Amygdala (tissue), 56 donors: Measurements from ENCODE around the gene UCN.
"Not testable (repeated sequence)": the region's sequence is repeated elsewhere in the genome, so short reads cannot be mapped to it uniquely, and the experiment has no call there.

Experiments used
- DNase-seq, 56 donors: peaks; one replicate each; lab custom pipeline; 2025; lab: John Stamatoyannopoulos, UW

UCN gene

DNA sequence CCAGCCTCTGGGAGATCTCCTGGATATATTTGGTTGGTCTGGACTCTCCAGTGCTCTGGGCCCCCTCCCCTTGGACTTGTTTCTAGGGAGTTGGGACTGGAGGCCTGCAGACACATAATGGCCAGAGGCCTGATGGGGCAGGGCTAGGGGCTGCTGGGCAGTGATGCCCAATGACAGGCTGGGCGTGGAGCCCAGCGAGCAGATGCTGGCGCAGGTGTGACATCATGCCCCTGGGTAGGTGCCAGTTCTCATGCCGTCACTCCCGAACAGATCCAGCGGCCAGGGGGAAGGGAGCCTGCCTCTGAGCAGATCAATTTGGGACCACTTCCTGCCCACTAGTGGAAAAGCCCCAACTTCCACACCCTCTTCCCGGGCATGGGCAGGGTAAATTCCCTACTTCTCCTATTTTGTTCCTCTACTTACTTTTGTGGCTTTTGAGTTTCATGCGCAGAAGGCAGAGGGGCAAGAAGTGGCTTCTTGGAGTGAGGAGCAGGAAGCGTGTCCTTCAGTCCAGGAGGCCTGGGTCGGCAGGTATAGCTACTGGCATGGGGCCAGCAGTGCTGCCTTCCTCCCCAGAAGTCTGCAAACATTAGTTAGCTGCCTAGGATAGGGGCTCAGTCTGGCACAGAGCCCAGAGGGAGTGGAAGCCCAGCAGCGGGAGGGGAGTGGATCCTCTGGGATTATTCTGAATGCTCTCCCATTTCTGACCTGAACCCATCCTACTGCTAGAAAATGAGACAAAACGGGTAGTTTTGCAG lies 8.6 kb upstream of the UCN start:
- DNase-seq: peak in 41 of 56 donors; percentile 6 to 76 (median 40)

DNA sequence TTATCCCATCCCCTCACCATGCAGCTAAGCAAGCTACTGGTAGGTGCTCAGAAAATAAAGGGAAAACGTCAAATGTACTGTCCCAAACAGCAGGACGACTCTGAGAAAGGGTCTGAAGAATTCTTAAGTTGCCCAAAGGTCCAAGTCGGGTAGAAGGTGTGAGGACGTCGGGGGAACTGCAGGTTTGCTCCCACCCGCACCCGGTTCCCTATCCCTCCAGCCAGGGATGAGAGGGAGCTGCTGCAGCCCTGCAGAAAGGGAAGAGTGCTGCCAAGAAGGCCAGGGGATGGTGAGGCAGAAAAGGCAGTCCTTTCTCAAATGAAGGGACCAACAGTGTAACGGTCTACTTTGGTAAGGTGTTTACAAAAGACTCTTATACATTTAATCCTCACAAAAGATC lies 6.9 kb upstream of the UCN start:
- no peak for DNase-seq

DNA sequence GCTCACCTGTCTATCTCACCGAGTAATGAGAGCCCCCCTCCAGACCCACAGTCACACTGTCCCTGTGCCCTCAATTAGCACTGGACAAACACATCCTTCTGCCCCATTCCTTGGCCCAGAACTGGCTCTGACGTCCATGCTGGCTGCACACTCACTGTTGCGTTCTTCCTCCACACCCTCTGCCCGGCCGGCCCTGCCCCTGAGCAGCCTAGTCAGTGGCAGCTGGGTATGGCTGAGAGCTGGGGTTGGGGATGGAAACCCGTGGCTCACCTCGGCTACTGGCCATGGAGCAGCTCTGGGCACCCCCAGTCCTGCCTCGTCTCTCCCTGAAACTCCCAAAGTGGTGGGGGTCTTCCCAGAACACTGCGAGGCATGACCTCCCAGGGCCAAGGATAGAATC lies 6.5 kb upstream of the UCN start:
- DNase-seq: no peak

DNA sequence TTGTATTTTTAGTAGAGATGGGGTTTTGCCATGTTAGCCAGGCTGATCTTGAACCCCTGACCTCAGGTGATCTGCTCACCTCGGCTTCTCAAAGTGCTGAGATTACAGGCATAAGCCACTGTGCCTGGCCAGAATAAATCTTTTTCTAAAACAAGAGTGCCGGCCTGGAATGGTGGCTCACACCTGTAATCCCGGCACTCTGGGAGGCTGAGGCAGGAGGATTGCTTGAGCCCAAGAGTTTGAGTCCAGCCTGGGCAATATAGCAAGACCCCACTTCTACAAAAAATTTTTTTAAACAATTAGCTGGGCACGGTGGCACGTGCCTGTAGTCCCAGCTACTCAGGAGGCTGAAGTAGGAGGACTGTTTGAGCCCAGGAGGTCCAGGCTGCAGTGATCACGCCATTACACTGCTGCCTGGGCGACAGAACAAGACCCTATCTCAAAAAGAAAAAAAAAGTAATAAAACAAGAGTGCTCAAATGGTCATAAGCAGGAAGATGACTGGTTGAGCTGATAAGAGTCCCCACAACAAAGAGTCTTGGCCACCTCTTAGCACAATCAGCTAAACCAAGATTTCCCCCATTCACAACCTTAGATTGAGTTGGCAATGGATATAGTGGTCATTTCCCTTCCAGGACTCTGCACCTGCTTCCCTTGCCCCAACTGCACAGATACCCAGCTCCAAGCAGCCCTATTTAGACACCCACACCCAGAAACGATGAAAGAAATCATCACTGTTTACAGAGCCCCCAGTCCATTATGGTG lies 5.8 kb upstream of the UCN start:
- DNase-seq: no peak

DNA sequence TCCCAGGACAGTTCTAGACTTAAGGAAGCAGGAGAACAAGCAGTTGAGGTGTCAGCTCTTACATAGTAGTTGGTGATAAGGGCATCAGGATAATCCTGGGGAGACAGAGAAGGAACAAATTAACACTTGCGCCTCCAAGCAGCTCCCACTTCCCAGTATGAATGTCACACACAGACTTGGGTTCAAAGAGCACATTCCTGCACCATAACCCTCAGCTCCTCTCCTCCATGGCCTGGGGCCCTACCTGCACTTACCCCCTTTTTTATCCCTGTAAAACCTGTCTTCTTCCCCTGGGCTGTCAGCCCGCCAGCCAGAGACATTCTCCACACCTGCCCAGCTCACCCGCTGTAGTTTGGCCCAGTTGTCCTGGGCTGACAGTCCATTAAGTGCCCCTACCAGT lies 3.9 kb upstream of the UCN start:
- no peak for DNase-seq

DNA sequence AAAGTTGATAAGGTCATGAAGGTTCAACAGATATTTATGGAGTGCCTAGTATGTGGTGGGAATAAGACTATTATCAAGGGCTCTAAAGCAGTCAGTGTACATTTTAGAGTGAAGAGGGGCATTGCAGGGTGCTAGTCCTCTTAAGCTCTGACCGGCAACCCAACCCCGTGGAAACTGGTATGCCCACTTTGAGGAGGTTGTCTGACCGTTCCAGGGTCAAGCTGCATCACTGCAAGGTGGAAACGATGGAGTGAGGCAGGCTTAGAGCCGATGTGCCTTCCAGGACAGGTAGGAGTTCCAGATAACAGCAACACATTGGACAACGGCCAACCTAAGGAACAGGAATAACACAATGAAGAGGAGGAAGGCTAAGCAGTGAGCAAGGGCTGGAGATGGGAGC lies 1.4 kb upstream of the UCN start:
- no peak for DNase-seq

DNA sequence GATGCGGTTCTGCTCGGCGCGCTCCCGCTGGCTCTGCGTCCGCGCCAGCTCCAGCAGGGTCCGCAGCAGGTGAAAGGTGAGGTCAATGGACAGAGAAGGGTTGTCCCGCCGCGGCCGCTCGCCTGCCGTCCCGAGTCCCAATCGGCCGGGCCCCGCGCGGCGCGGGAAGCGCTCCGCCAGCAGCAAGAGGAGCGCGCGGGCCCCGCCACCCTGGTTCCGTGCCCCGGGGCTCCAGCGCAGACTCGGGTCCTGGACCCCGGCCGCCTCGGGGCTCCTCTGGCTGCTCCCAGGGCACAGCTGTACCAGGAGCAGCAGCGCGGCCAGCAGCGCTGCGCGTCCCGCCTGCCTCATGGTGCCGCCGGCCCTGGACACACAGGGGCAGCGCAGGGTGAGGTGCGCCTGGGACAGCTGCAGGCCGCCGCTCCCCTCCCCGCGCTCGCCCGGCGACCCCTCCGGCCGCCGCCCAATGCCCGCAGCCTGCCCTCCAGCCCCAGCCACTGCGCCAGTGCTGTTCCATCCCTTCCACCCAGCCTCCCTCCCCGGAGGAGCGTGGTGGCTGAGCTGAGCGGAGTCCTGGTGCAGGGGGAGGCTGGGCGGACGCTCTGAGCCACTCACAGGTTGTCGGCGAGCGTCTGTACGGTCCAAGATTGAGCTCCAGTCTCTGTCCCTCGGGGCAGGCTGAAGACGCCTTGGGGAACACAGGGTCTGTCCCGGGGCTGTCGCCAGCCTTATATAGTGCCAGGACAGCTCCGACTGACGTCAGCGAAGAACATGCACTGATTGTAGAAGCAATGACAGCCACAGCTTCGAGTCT lies 493 bp downstream of the UCN start:
- no peak for DNase-seq

DNA sequence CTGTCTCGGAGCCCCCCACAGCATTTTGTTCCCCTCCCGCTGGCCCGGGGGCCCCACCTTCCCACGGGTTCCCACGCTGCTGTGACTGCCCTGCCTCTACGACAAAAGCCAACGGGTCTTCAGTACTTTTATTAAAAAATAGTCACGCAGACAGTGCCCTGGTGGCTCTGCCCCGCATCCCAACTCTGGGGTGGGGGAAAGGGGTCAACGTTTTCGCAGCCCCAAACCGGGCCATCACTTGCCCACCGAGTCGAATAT lies 1.0 kb downstream of the UCN start:
- no peak for DNase-seq

DNA sequence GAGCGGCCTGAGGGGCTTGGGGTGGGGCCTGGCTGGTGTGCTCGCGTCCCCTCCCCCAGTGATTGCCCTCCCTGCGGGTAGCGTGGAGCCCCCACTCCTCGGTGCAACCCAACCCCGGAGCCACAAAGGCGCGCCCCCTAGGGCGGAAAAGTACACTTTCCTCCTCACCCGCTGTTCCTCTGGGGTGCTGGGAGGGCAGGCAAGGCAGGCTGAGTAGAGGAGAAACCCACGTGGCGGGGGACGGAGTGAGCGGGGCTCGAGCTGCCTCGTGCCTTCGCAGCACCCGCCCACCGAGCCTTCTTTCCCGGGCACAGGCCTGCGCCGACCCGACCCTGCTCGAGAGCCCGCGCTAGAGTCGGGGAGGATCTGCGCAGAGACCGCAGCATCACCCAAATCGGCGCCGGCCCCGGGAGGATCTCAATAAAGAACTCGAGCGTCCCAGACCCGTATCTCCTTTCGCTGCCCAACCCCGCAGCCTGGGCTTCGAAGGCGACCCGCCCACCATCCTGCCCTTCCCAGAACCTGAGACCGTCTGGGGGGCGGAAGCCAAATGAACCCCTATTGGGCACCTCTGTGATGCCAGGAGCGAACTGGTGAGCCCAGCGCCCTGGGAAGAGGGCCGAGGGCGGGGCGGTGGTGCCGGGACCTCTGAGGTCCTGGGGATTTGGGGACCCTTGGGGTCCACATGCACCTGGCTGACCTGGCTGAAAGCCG lies 1.5 kb downstream of the UCN start:
- DNase-seq: no peak

DNA sequence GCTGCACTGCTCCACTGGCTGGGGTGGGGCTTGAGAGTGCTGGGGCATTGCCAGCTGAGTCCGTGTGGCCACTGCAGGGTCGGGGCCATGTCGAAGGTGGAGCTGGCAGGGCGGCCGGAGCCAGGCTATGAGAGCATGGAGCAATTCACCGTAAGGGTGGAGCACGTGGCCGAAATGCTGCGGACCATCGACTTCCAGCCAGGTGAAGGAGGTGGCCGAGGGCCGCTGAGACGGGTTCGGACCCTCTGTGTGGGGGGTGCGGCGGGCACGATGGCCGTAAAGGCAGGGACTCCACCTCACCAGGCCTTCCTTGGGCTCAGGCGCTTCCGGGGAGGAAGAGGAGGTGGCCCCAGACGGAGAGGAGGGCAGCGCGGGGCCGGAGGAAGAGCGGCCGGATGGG lies 2.1 kb downstream of the UCN start:
- DNase-seq: no peak

DNA sequence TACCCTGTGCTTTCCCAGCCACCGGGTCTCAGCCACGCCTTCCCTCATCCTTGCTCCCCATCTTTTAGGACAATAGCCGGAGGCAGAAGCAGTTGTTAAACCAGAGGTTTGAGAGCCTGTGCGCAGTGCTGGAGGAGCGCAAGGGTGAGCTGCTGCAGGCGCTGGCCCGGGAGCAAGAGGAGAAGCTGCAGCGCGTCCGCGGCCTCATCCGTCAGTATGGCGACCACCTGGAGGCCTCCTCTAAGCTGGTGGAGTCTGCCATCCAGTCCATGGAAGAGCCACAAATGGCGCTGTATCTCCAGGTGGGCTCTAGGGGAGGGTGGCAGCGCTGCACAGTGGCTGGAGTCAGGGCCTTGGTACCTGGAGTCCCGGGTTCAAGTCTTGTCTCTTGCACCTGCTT lies 2.7 kb downstream of the UCN start:
- no peak for DNase-seq

DNA sequence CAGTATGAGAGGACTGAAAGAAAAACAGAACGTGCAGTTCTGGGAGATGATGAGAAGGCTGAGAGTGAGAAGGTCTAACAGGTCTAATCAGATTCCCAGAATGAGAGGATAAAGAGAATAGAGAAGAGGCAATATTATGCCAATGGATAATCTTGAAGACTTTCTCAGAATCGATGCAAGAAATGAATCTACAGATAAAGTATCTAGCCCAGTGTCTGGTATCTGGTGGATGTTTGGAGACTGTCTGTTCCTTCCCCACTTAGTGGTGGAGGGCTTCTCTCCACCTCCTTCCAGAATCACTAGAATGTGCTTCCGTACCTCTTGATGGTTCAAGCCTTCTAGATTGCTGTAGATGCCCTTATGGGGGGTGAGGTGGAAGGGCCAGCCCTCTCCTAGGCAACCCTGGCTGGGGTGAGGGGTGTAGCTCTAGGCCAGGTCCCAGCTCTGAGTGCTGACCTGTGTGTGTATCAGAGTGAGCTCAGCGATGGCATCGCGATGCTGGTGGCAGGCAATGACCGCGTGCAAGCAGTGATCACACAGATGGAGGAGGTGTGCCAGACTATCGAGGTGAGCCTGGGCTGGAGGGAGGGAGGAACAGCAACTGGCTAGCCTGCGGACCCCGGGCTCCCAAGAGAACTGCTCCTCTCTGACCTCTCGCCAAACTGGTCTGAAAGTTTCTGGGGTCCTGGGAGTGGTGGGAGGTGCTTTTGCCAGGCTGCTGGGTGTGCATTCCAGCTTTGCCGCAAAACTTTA lies 3.6 kb downstream of the UCN start:
- DNase-seq: no peak

DNA sequence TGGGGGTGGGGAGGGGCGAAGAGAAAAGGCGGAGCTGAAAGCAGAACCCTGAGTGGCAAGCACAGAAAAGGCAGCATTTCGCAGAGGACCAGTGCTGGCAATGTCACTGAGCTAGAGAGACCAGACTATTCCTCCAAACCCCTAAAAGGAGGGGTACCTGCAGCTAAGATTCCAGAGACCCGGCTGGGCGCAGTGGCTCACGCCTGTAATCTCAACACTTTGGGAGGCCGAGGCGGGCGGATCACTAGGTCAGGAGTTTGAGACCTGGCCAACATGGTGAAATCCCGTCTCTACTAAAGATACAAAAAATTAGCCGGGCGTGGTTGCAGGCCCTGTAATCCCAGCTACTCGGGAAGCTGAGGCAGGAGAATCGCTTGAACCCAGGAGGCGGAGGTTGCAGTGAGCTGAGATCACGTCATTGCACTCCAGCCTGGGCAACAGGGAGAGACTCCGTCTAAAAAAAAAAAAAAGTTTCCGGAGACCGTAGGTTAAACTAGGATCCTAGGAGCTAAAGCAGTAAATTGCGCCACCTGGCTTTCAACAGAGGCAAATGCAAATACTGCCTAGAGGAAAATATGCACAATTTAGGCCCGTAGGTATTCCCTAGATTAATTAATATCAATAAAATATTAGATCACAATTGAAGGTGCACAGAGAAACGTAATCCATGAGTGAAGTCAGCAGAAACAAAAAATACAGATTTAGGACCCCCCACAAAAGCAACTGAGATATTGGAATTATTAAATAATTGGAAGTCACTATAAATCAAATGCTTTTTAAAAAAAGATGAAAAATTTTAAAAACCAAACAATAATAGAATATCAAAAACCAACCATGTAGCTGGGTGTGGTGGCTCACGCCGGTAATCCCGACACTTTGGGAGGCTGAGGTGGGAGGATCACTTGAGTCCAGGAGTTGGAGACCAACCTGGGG lies 4.9 kb downstream of the UCN start:
- DNase-seq: peak in 15 of 56 donors; percentile 2 to 55 (median 18)

DNA sequence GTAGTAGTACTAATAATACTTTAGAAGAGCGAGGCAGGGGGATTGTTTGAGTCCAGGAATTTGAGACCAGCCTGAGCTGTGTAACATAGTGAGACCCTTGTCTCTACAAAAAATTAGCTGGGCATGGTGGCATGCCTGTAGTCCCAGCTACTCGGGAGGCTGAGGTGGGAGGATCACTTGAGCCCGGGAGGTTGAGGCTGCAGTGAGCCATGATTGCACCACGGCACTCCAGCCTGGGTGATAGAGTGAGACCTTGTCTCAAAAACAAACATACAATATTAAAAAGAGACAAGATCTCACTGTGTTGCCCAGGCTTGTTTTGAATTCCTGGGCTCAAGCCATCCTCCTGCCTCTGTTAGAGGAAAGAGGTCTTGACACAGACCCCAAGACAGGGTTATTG lies 7.6 kb downstream of the UCN start:
- DNase-seq: not testable (repeated sequence)

DNA sequence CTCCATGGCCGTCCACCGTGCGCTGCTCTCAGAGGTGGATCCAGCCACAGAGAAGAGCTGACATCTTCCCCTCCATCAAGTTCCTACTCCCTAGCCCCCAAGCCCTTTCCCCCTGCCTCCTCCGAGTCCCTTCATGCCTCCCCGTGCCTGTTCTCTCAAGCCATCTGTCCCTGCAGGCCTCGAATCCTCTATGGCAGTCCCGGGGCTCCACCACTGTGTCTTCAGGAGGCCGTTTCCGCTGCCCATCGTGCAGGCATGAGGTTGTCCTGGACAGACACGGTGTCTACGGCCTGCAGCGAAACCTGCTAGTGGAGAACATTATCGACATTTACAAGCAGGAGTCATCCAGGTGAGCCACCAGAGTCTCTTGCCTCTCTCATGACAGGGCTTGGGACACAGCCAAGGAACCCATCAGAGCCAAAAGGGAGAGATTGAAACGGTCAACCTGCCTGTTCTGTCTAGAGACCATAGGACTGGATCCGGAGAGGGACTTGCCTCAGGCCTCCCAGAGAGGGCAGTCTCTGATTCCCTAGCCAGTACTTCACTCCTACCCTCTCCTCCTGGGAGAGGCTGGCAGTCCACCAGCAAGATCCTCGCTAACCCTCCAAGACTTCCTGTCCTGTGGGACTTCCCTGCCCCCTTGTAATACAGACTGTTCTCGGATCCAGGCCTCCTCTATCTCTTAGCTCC lies 9.7 kb downstream of the UCN start:
- DNase-seq: no peak

DNA sequence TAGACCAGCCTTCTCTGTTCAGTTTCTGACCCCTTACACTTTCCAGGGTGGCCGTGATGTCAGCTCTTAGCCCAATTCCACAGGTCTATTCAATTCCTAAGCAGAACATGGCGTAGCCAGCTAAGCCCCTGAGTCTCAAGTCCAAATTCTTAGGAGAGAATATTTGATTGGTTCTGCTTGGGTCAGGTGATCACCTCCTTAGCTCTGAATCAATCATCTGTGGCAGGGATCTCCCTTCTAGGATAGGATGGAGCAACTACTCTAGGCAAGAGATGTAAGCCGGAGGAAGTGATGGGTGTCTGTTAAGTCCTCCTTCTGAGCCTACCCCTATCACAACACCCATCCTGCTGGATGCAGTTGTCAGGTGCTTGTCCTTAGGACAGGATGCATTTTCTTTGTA lies 11.1 kb downstream of the UCN start:
- DNase-seq: no peak

DNA sequence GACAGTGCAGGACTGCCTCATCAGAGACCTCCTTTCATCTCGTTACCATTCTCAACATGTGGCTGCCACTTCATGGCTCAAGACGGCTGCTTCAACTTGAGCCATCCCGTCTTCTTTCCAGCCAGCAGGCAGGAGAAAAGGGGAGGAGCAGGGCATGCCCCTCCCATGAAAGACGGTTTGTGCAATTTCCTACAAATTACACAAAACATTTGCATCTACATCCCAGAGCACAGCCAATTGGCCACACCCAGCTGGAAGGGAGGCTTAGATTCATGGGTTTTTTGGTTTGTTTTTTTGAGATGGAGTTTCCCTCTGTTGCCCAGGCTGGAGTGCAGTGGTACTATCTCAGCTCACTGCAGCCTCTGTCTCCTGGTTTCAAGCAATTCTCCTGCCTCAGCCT lies 11.8 kb downstream of the UCN start:
- DNase-seq: no peak

DNA sequence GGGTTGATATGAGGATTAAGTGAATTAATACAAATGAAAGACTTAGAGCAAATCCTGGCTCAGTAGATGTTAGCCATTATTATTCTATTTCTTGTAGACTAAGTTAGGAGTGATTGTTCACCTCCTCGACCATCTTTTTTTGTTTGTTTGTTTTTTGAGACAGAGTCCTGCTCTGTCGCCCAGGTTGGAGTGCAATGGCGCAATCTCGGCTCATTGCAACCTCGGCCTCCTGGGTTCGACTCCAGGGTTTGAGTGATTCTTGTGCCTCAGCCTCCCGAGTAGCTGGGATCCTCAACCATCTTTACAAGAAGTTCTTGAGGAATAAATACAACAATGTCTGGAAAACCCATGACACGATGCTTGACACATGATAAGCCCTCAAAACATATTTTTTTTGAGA lies 13.3 kb downstream of the UCN start:
- DNase-seq: no peak

DNA sequence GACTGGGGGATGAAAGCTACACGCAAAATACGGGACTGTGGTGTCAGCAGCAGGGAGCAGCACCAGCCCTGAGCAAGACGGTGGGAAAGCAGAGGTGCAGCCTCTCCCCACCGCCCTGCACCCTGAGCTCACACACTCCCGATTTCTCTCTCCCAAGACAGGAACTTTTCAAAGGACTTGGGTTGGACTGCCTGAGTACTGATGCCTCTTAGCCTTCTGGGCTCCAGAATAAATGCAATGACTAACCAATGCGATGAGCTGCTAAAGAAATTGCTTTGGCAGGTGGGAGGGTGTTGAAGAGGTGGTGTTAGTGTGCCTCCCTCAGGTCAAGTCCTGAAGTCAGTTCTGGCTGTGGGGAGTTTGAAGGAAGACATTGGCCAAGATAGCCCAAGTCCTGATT lies 16.4 kb downstream of the UCN start:
- no peak for DNase-seq
